IPS DF 4.7 (cell line): ENCODE data around the gene FADD.

Experiments used
- DNase-seq: peaks from one replicate; pipeline ENCODE4 v3.0.0-alpha.2; 2013; ENCODE audit warnings: low spot score; ENCODE audit errors: extremely low read depth

FADD gene

DNA sequence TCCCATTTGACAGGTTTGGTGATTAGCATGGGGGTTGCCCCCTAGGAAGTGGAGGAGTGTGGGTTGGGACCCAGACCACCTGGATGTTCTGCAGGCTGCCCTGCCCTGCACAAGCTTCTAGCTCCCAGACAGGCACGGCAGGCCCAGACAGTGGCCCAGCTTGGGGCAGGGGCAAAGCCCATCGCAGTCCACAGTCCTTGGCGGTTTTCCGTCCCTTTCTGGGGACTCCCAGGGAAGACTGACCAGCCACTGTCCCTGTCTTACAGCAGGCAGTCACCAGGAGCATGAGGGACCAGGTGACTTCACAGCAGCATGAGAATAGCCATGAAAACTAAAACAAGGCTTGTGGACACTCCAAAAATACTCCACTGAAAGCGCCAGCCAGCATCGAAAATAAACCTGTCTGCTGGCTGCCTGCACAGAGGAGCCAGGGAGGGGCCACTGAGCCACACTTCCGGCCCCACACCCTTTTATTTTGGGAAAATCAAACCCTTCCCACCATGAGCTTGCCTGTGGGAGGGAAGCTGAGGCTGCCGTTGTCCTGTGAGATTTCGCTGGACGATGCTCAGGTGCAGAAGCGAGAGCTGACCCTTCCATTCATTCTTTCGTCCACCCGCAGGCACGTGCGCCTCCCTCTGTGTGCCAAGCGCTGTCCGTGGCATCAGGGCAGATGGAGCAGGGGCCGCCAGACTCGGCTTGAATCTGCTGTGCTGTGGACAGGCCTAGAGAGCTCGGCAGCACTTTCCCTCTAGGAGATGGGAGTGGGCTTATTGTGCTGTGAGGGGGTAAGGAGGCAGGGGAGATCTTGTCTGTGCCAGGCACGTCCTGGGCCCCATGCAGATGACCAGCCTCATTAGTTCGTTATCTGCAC lies 28.0 kb downstream of the FADD start:
- no peak for DNase-seq

DNA sequence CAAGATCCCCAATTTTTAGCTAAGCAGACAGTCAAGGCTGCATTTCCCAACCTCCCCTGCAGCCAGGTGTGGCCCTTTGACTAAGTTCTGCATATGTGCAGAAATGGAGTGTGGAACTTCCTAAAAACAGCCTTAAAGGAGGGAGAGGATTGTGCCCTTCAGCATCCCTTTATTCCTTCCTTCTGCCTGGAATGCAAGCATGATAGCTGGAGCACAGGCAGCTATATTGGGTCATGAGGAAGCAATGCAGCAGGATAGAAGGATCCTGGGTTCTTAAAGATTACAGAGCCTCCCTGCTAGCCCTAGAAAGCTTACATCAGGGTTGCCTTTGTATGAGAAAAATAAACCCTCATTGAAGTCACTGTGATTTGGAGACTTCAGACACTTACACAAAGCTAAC lies 29.9 kb downstream of the FADD start:
- DNase-seq: no peak

DNA sequence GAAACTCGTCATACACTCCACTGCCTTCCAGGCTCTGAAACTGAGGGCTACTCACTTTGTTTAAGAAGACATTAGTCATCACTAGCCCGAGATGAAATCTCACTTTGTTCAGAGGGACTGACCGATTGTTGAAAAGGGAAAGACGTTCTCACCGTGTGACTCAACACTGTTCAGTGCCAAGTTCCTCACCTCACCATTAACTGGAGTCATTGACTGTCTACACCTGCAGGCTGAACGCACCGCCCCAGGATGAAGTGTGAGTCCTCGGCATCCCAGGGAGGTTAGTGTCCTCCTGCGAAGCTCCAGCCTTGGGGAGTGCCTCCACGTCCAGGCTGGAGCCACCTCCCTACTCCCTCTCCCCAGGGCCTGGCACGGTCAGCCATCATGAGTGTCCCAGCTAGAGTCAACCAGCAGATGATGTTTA lies 30.4 kb downstream of the FADD start:
- no peak for DNase-seq

DNA sequence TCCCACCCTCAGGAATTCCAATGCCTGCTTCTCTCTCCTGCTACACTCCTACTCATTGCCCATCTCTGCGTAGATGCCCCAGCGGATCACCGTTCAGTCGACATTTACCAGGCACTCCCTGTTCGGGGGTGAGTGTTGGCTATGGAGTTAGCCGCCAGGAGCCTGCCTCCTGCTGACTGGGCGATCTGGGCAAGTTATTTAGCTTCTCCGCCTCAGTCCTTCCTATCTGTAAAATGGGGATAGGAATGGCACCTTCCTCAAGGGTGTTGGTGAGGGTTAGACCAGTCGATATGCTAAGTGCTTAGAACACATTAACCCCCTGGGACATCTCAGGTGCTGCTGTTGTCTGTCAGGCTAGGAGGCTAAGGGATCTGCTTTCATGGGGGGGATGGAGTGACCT lies 30.9 kb downstream of the FADD start:
- no peak for DNase-seq

DNA sequence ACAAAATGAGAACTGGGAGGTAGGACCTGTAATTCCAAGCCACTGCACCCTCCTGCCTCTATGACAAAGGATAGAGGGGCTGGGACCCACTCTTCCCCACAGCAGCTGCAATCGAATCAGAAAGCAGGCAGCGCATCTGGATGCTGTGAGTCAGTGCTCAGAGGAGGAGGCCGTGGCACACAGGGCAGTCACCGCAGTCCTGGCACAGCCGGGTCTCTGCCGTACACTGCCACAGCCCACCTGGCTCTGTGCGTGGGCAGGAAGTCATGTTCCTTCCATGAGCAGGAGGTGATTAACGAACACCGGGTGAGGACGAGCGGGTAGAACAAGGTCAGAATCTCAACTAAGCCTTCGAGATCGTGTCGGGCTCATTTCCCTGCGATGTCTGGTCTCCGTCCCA lies 37.2 kb downstream of the FADD start:
- no peak for DNase-seq

DNA sequence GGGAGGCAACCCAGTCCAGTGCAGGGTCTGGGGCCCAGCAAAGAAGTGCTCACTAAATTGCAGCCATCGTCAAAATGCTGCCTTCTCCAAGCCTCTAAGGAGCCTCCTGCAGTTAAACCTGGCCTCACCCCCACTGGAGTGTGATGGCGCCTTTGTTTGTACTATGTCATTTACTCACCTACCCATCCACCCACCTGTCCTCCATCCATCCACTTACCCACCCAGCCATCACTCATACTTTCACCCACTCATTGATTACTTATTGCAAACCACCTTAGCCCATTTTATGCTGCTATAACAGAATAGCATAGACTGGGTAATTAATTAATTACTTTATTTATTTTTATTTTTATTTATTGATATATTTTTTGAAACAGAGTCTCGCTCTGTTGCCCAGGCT lies 38.6 kb downstream of the FADD start:
- DNase-seq: no peak

DNA sequence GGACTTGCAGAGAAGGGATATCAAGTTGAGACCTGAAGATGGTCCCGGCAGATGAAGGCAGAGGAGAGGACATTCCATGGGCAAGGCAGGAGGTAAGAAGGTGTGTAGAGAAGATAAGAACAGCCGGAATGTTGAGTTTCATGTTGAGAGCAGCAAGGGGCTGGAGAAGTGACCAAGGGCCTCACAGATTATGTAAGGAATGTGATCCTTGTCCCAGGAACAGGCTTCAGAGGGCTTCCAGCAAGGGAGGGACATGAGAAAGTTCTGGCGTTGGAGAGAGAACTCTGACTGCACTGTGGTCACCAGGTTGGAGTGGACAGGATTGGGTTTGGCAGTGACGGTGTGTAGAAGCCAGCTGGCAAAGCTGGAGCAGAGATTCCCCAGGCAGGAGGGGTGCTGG lies 39.8 kb downstream of the FADD start:
- no peak for DNase-seq

DNA sequence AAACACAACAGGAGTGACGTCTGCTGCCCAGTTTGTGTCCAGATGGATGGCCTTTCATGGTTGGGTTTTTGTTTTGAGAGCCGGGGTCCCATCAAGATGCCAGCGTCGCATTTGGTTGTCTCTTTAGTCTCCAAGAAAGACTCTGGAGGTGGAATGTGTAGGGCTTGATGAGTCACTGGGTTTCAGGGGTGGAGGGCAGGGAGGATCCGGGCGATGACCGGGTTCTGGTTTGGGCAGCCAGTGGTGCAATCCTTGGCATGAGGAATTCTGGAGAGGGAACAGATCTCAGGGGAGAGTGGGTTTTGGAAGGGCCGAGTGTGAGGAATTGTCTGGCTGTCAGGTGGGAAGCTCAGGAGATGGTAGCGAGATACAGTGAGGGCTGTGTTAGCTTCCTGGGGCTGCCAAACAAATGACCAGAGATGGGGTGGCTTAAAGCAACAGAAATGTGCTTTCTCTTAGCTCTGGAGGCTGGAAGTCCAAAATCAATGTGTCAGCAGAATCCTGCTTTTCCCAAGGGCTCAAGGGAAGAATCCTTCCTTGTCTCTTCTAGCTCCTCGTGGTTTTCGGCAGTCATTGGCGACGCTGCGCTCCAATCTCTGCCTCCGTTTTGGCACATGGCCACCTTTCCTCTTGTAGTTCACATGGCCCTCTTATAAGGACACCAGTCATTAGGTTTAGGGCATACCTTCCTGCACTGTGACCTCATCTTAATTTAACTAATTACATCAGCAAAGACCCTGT lies 41.0 kb downstream of the FADD start:
- no peak for DNase-seq

DNA sequence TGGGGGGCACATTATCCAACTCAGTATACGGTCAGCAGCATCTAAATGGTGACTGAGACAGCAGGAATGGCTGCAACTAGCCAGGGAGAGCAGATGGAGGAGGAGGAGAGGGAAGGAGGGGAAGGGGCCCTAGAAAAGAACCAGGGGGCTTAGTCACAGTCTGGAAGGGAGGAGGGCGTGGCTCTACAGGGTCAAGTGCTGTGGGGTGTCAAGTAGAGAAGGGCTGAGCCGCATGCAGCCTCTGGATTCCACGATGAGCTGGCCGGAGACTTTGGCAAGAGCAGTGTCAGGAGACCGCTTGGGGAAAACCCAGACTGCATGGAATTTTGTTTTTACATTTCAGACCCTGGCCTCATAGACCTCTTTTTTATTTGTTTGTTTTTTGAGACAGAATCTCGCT lies 41.6 kb downstream of the FADD start:
- no peak for DNase-seq

DNA sequence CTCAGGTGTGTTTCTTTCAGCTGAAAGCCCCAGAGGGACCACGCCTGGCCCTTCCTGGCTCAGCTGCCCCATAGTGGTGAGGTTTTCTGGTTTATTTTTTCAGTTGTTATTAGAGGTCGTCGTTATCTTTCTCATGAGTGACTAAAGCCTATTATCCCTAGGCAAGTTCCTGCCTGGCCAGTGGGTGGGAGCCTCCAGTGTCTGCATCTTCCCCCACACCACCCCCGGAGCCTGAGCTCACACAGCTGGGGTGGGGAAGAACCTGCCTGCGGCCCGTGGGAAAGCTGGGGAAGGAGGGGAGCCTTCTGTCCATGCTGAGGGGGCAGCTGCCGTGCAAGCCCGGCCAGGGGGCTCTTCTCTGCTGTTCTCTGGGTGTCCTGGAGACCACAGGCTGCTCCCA lies 43.1 kb downstream of the FADD start:
- DNase-seq: no peak

DNA sequence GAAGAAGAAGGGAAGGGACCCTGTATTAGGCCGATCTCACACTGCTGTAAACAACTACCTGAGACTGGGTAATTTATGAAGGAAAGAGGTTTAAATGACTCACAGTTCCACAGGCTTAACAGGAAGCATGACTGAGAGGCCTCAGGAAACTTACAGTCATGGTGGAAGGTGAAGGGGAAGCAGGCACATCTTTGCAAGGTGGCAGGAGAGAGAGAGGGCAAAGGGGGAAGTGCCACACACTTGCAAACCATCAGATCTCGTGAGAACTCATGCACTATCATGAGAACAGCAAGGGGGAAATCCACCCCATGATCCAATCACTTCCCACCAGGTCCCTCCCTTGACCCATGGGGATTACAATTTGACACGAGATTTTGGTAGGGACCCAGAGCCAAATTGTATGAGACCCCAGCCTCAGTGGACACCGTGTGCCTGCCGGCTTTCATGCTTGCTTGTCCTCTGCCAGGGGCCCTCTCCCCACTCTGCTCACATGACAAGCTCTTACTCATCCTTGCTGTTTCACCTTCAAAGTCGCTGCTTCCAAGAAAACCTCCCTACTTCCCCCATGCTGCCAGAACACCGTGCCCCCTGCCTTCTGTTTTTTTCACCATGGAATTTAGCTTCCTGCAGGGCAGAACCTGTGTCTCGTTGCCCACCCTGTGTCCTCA lies 44.1 kb downstream of the FADD start:
- no peak for DNase-seq

DNA sequence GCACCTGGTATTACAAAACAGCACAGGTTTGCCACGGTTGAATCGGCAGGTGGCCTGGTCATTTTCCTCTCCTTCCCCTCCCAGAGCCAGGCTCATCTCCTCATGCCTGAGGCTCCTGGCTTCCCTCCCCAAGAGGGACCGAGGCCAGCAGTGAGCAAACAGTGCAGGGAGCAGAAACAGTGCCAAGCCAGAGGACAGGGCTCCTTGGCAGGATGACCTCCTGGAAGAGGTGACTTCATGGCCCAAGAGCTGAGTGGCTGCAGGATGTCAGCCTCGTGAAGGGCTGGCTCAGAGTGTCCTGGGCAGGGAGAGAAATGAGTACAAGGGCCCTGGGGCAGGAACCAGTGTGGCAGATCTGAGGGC lies 44.6 kb downstream of the FADD start:
- DNase-seq: no peak

DNA sequence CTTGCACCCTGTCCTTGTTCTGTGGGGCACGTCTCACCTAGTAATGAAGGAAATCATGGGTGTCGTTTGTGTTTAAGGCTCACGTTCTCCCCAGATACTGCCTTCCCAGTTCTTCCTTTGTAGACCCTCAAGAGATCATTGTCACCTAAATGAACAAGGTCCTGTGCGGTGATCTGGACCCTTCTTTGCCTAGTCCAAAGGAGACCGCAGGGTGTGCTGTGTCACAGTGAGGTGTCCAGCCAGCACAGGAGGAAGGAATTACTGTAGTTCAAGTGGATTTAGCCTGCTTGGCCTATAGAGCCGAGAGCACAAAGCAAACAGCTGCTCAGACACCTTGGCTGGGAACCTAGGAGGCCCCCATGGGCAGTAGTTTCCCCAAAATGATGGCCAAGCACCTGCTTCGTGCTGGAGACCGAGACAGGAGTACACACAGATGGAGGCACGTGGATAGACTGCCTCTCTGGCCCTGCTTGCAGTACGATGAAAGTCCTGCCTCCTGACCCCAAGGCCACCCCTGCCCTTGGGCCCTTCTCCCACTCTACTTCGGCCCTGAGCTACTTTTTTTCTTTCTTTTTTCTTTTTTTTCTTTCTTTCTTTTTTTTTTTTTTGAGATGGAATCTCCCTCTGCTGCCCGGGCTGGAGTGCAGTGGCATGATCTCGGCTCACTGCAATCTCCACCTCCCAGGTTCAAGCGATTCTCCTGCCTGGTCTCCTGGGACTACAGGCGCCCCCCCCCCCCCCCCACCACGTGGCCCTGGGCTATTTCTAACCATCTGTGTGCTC lies 48.0 kb downstream of the FADD start:
- DNase-seq: no peak

DNA sequence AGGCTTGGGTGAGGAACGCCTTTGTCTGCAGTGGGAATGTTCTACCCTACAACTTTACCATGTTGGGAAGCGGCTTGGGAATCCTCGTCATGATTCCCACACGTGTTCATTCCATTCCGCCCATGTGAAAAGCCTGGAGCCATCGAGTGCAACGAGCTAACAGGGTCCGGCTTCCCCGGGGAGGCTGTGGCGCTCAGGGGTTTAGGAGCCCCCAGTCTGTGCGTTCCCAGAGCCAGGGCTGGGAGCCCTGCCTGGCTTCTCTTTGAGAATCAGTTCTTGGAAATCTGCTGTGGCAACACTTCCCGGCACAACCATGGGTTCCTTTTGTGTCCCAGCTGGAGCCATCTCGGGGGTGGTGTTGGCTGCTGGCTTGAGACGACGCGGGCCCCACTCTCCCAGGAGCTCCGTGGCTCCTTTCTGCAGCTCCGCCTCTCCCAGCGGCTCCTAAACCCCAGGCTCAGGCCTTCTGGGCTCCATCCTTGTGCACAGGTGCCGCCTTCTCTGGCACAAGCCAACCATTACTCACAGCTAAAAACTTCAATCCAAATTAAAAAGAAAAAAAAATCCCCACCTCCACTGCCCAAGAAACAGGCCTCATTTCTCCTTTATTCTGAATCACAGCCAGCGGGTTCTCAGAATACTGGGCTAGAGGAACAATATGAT lies 48.7 kb downstream of the FADD start:
- DNase-seq: no peak

DNA sequence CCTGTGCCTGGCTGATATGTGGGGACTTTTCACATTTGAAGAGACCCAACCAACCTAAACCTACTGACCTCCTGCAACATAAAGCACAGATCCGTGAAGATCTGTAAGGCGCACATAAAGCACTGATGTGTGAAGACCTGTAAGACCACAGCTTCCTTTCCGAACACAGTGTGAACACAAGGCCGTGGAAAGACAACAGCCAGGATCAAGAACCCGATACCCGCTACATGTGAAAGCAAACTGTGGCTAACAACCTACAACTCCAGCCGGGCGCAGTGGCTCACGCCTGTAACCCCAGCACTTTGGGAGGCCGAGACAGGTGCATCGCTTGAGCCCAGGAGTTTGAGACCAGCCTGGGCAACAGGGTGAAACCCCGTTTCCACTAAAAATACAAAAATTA lies 49.7 kb downstream of the FADD start:
- DNase-seq: no peak

DNA sequence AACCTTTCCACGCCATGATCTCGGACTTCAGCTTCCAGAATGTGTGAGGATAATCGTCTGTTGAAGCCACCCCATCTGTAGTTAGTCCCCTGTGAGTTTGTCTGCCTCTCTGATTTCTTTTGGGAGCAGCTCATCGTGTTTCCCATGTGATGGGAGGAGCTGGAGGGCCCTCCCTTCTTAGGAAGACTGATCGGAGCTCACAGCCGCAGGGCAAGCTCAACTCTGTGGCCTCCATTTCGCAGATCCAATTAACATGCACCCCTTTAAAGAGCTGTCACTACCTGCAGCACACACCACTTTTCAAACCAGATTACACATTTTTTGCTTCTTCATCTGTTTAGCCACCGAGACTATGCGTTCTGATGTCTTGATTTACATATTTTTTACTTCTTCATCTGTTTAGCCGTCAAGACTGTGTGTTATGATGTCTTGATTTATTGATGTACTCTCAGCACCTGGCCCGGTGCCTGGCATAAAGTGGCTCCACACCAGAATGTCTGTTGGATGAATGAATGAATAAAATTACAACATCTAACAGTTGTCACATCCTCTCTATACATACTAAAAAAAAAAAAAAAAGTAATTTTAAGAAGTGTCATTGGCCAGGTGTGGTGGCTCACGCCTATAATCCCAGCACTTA lies 52.5 kb downstream of the FADD start:
- DNase-seq: no peak
